ENCODE data around the gene KLB.

Gene KLB

DNA sequence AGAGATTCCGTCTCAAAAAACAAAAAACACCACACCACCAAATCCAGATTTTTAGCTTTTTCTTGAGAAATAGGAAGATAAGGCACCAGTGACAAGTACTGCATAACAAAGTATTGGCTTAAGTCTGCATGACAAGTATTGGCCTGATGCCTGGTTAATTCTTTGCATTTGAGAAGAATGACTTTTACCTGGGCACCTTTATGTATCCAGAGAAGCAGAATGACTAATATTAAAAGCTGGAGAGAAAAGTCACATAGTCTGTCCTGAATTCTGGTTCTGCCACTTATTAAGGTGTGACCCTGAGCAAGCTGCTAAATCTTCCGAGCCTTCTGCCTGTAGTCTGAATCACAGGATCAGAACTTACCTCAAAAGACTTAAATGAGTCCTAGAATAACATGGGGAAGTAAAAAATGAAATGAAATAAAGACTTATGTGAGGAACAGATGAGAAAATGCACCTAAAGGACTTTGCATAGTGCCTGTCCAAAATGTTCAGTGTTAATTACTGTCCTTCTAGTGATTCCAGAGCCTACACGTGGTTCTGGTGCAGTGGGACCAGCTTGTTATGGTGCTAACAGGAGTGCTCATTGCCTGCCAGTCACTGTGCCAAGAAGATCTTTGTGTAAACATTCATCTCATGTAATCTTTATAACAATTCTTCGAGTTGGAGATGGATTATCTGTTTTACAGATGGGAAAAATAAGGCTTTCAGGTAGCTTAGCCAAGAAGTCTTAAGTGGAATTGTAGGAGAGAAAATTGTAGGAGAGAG, 88.9 kb downstream of the KLB start:
- Histone ChIP-seq H3K36me3 (ENCODE audit: control insufficient read depth, low read depth, low read length) (peaks cover 6% of the 10 kb centered on the region), H3K27ac (ENCODE audit: low read length) (no peak overlapping the region), H3K27me3 (ENCODE audit: control insufficient read depth, insufficient read depth, low read length) (no peaks in the 10 kb centered on the region), H3K9me3 (ENCODE audit: control insufficient read depth, low read depth, low read length) (no peaks in the 10 kb centered on the region), H3K4me3 (ENCODE audit: low read length) (no peak overlapping the region), H3K4me1 (ENCODE audit: control insufficient read depth, low read depth, low read length) (no peaks in the 10 kb centered on the region), H3K9ac (ENCODE audit: low read length) (no peak overlapping the region)

DNA sequence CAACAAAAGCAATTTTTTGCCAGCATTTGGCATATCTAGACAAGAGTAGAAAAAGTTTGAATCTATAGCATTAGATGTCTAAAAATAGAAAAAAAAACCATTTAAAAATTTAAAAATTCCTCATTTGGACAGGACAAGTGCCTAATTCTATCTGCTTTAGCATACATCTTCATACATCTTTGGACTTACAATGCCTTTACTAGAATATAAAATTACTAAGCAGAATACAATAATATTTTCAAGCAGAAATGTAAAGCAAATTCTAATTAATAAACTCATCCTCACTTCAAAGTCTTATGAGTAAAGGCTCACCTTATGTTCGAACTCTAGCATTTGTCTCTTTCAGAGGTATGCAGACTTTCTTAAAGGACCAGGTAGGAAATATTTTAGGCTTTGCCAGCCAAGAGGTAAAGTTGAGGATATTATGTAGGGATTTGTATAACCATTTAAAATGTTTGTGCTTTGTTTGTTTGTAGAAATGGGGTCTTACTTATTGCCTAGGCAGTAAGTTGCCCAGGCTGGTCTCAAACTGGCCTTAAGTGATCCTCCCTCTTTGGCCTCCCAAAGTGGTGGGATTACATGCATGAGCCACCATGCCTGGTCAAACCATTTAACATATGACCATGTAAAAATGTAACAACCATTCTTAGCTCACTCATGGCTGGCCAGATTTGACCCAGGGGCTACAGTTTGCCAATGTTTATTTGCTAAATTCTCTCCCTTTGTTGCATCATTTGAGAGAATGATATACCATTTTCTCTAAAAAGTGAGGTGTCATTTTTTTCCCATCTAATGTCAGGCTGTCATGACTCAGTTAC, 91.4 kb downstream of the KLB start:
- Histone ChIP-seq H3K9ac (ENCODE audit: low read length) (no peak overlapping the region), H3K4me3 (ENCODE audit: low read length) (no peak overlapping the region), H3K9me3 (ENCODE audit: control insufficient read depth, low read depth, low read length) (no peaks in the 10 kb centered on the region), H3K27ac (ENCODE audit: low read length) (no peak overlapping the region), H3K27me3 (ENCODE audit: control insufficient read depth, insufficient read depth, low read length) (no peaks in the 10 kb centered on the region), H3K4me1 (ENCODE audit: control insufficient read depth, low read depth, low read length) (no peaks in the 10 kb centered on the region), H3K36me3 (ENCODE audit: control insufficient read depth, low read depth, low read length) (peaks cover 18% of the 10 kb centered on the region)

DNA sequence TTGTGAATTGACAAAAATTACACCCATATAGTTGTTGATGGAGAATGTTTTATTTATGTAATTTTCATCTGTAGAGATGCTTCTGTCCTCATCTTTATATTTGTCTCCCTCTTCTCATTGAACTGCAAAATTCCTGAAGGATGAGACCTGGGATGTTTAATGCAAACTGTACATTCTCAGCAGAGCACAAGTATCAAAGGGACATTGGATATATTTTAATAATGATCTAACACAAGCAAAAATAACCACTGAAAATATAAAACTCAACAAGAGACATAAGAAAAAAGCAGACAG, 91.9 kb downstream of the KLB start:
- Histone ChIP-seq H3K9me3 (ENCODE audit: control insufficient read depth, low read depth, low read length) (no peaks in the 10 kb centered on the region), H3K9ac (ENCODE audit: low read length) (no peak overlapping the region), H3K27me3 (ENCODE audit: control insufficient read depth, insufficient read depth, low read length) (no peaks in the 10 kb centered on the region), H3K36me3 (ENCODE audit: control insufficient read depth, low read depth, low read length) (peaks cover 24% of the 10 kb centered on the region), H3K27ac (ENCODE audit: low read length) (no peak overlapping the region), H3K4me3 (ENCODE audit: low read length) (no peak overlapping the region), H3K4me1 (ENCODE audit: control insufficient read depth, low read depth, low read length) (no peaks in the 10 kb centered on the region)

Measured in iPS-18a (cell line).